HG02763 (cell line): ENCODE data around the gene IFT43.

Experiments used
- ATAC-seq: cut with Tn5 transposase; IDR thresholded peaks from one replicate; pipeline ENCODE4 v1.9.1; 2021; ENCODE audit warnings: mild to moderate bottlenecking, moderate library complexity; ENCODE audit not compliant: unreplicated experiment

The IFT43 gene

GRCh38 chr14:76101391-76102379, 116.1 kb downstream of the IFT43 start:
- no peak for ATAC-seq

- no peak for ATAC-seq
Observed at GRCh38 chr14:76104802-76105355, 119.3 kb downstream of the IFT43 start.

- ATAC-seq: no peak
Observed at GRCh38 chr14:76106188-76106587, 120.6 kb downstream of the IFT43 start.

- no peak for ATAC-seq
Observed at GRCh38 chr14:76109087-76109880, 123.7 kb downstream of the IFT43 start.

GRCh38 chr14:76112889-76113624, 127.5 kb downstream of the IFT43 start:
- no peak for ATAC-seq

- ATAC-seq: no peak
Observed at GRCh38 chr14:76113691-76114090, 128.1 kb downstream of the IFT43 start.

- ATAC-seq: no peak
Observed at GRCh38 chr14:76115010-76115422, 129.5 kb downstream of the IFT43 start.

- ATAC-seq: no peak
Observed at GRCh38 chr14:76117789-76118484, 132.4 kb downstream of the IFT43 start.

GRCh38 chr14:76118594-76118993, 133.0 kb downstream of the IFT43 start:
- ATAC-seq: no peak

GRCh38 chr14:76121089-76121748, 135.7 kb downstream of the IFT43 start:
- no peak for ATAC-seq

GRCh38 chr14:76123426-76124225, 138.1 kb downstream of the IFT43 start:
- ATAC-seq: no peak

- ATAC-seq: no peak
Observed at GRCh38 chr14:76125511-76125910, 139.9 kb downstream of the IFT43 start.

GRCh38 chr14:76126076-76126475, 140.5 kb downstream of the IFT43 start:
- no peak for ATAC-seq

GRCh38 chr14:76129851-76130576, 144.5 kb downstream of the IFT43 start:
- ATAC-seq: no peak

- ATAC-seq: no peak
Observed at GRCh38 chr14:76131071-76131965, 145.8 kb downstream of the IFT43 start.

- no peak for ATAC-seq
Observed at GRCh38 chr14:76133103-76133502, 147.5 kb downstream of the IFT43 start.
